NCI-H2029 (cell line): ENCODE measurements around the gene PVALEF.
"Not testable (repeated sequence)": the region's sequence is repeated elsewhere in the genome, so short reads cannot be mapped to it uniquely, and the experiment has no call there.

Experiments used
- DNase-seq: peaks from one replicate; lab custom pipeline; 2025; lab: John Stamatoyannopoulos, UW

Gene PVALEF

DNA sequence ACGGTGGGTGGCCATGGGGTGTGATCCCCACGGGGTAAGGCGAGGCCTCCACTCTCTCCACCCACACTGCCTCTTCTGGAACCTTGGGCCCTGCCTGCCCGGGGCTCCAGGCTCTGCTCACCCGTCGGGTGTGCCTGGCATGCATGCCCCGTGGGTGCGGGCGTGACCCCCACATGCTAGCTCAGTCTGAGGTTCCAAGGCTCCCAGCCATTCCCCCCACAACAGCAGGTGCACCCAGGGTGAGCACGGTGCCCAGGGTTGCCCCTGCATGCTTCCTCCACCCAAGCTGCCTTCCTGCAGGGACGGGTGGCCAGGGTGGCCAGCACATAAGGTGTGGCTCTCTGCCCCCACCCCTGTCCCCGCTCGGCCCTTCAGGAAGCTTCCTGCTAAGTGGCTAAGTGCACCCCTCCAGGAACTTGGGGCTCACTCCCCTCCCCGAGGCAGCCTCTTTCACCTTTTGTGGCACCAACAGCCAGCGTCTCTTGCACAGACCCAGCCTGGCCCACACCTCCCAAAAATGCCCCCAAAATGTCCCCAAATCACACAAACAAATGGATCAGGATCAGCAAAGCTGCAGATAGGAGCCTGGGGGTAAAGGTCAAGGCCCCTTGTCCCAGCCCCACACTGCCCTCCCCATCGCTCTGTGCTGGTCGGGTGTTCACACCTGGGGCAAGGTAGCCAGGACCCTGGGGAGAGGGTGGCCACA, 21.4 kb upstream of the PVALEF start:
- no peak for DNase-seq

GRCh38 chr17:81144423-81144781, 20.9 kb upstream of the PVALEF start:
- no peak for DNase-seq

DNA sequence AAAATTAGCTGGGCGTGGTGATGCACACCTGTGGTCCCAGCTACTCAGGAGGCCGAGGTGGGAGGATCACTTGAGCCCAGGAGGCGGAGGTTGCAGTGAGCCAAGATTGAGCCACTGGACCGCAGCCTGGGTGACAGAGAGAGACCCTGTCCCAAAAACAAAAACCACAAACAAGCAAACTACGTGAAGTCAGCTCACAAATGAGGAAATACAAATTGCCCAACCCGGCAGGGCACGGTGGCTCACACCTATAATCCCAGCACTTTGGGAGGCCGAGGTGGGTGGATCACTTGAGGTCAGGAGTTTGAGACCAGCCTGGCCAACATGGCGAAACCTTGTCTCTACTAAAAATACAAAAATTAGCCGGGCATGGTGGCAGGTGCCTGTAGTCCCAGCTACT, 19.1 kb upstream of the PVALEF start:
- DNase-seq, result not testable (repeated sequence)

DNA sequence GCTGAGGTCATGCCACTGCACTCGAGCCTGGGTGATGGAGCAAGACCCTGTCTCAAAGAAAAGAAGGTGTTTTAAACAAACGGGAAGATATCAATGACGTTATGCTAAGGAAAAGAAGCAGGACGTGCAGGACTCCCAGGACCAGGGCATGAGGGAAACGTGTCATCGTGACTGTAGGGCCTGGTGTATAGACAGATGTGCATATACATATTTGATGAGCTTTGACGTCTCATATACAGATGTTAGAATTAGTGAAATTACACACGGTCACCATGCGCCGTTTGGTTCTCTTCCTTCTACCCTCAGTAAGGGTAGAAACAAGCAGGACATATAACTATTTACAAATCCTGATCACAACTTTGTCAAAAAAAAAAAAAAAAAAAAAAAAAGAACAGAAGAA, 17.6 kb upstream of the PVALEF start:
- no peak for DNase-seq

- no peak for DNase-seq
Observed at GRCh38 chr17:81148571-81148970, 16.7 kb upstream of the PVALEF start.

DNA sequence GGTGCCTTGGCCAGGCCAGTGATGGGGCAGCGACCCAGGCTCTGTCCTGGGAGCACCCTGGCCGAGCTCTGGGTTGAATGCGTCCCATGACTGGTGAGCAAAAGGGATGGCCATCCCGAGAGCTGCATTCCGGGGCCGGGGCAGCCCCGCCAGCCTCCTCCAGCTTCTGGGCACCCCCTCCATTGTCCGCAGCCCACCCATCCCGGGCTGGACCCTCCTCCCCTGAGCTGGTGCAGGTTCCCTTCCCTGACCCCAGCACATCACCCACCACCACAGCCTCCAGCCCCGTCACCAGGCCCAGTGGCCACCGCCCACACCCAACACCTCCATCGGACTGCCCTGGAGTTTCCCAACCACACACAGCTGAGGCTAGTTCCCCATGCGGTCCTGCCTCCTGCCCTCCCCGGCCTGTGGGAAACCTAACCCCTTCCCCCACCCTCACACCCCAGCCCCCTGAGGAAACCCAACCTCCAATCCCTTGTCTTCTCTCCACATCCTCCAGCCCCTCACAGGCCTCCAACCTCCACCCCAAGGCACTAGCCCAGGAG, 16.2 kb upstream of the PVALEF start:
- DNase-seq, result no peak

DNA sequence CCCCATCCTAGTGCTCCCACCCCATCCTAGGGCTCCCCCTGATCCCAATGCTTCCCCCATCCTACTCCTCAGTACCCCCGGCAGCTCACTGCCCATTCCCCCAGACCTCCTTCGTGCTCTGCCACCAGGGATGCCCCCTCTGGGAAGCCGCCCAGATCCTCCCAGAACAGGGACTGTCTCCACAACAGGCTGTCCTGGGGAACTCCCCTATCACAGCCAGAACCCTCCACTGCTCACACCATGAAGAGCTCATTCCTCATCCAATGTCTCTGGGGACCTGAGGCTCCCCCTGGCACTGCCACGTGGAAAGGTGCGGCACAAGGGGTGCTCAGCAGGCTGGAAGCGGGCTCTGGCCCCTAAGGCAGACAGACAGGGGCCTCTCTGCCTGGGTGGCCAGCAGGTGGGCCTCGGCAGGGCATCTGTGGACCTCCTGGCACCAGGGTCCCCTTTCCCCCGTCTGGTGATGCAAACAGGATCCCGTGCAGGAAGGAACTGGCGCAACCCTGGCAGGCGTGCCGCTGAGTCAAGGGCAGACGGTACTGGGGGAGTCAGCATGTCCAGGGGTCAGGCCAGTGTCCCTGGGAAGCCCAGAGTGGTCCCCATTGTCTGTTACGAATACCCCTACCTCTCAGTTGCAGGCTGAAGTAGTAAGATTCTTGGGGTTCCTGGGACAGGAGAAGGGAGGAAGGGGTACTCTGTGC, 14.8 kb upstream of the PVALEF start:
- DNase-seq, result no peak

DNA sequence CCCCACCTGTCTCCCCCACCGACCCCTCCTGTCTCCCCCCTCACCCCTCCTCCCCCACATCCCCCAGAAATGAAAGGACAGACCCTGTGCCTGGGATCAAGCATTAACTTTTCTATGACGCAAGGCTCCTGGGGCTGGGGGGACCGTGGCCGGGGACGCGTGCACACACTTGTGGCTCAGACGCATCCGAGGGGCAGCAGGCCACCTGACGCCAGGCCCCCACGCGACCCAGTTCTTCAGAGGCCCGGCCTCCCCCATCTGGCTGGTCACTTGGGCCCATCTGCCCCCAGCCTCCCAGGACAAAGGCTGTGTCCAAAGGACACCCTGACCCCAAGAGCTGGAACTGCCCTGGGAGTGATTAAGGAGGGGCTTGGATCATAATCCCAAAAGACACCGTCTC, 14.0 kb upstream of the PVALEF start:
- DNase-seq, result no peak

DNA sequence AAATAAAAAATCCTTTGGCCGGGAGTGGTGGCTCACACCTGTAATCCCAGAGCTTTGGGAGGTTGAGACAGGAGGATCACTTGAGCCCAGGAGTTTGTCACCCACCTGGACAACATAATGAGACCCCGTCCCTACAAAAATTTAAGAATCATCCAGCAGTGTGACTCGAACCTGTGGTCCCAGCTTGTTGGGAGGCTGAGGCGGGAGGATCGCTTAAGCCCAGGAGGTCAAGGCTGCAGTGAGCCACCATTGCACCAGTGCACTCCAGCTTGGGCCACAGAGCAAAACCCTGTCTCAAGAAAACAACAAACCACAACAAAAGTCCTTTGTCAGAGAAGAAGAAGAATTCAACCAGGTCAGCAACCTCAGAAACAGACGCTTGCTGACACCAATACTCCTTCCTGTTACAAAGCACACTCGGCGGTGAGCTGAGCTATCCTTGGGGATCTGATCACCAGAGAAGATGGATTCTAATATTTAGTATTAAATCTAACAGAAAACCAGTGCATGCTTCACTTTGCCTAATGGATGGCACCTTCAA, 12.9 kb upstream of the PVALEF start:
- no peak for DNase-seq

DNA sequence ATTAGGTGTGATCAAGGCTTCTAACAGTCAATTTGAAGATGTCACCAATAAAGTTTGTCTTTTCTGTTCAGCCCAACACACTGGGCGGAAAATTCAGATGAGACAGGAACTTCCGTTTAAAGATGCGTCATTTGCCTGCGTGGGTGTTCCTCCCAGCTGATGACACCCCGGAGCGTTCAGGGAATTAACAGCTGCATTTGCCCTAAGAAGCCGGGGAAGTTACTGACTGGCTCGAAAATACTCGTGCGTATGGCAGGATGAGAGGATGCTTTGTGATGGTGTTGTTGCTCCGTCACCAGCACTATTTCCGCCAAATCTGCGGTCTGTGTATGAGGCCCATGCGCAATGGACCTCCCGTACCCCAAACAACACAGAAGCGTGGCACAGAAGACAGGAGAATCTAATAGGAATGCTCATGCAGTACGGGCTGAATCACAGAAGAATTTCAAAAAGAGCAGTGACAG, 11.9 kb upstream of the PVALEF start:
- no peak for DNase-seq

GRCh38 chr17:81154016-81154415, 11.3 kb upstream of the PVALEF start:
- not testable (repeated sequence) for DNase-seq

- DNase-seq, result no peak
Observed at GRCh38 chr17:81154961-81155360, 10.3 kb upstream of the PVALEF start.

GRCh38 chr17:81156866-81157805, 8.2 kb upstream of the PVALEF start:
- DNase-seq, result no peak

- DNase-seq, result no peak
Observed at GRCh38 chr17:81157848-81158687, 7.2 kb upstream of the PVALEF start.

- no peak for DNase-seq
Observed at GRCh38 chr17:81158688-81159590, 6.4 kb upstream of the PVALEF start.

- no peak for DNase-seq
Observed at GRCh38 chr17:81159611-81160265, 5.6 kb upstream of the PVALEF start.

DNA sequence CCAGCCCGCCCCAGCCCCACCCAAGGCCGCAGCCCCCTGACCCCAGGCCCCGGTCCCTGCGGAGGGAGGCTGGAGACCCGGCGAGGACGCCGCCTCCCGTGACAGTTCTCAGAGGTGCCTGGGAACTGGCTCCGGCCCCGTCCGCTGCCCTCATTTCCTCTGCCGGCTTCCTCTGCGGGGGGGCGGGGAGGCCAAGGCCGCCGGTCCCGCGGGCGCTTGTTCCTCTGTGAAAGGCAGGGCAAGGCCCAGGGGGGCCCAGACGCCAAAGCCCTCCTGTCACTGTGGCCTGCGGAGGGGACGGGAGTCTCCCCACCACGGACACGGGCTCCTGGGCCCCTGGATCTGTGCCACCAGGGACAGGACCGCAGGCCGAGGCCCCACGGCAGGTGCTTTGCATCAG, 5.0 kb upstream of the PVALEF start:
- DNase-seq, result no peak

GRCh38 chr17:81160747-81161453, 4.4 kb upstream of the PVALEF start:
- no peak for DNase-seq

GRCh38 chr17:81161536-81161935, 3.8 kb upstream of the PVALEF start:
- DNase-seq, result no peak
